ENCODE results near the gene FAM177A1. TPM values are rescaled to one million over a fixed set of nuclear protein-coding genes. Genes with fewer than 3 reads are reported as not detected.
"Not testable (repeated sequence)": the region's sequence is repeated elsewhere in the genome, so short reads cannot be mapped to it uniquely, and the experiment has no call there.

Gene FAM177A1
- total RNA-seq, 2 experiments from 2014 or later: 48.8 to 56.8 TPM

GRCh38 chr14:35042632-35043031 lies 3.4 kb upstream of the FAM177A1 start:
- intact Hi-C loops (cut with micrococcal nuclease): no loop called here
- Mint-ChIP-seq H3K4me3 (no peak overlapping the region), H3K27me3 (no peaks in the 10 kb centered on the region), H3K27ac (no peak overlapping the region), H3K36me3 (no peaks in the 10 kb centered on the region), H3K9me3 (no peaks in the 10 kb centered on the region), H3K4me1 (ENCODE audit: low read depth) (peaks cover 12% of the 10 kb centered on the region)
- POLR2A ChIA-PET: no interaction called here
- CTCF ChIA-PET: interaction anchor here (1.5 kb wide), 1 partner anchor 11 kb away, joined by 8 read pairs; no protein-coding TSS in a partner anchor
- no peak for DNase-seq

GRCh38 chr14:35043046-35043445 lies 3.0 kb upstream of the FAM177A1 start:
- Mint-ChIP-seq H3K27ac (no peak overlapping the region), H3K9me3 (no peaks in the 10 kb centered on the region), H3K36me3 (peaks cover under 1% of the 10 kb centered on the region), H3K27me3 (no peaks in the 10 kb centered on the region), H3K4me1 (ENCODE audit: low read depth) (peaks cover 16% of the 10 kb centered on the region), H3K4me3 (no peak overlapping the region)
- intact Hi-C loops (cut with micrococcal nuclease): no loop called here
- DNase-seq: no peak
- POLR2A ChIA-PET: no interaction called here
- CTCF ChIA-PET: interaction anchor here (0.8 kb wide), 1 partner anchor 366 kb away, joined by 6 read pairs; no protein-coding TSS in a partner anchor

GRCh38 chr14:35044939-35045797 lies 904 bp upstream of the FAM177A1 start:
- Mint-ChIP-seq H3K4me3 (peak overlapping the region; percentile 88), H3K4me1 (ENCODE audit: low read depth) (peaks cover 24% of the 10 kb centered on the region), H3K27me3 (no peaks in the 10 kb centered on the region), H3K27ac (peak overlapping the region; percentile 97), H3K9me3 (no peaks in the 10 kb centered on the region), H3K36me3 (peaks cover 7% of the 10 kb centered on the region)
- CTCF ChIA-PET: interaction anchor here (1.4 to 2.3 kb wide), 4 partner anchors 15 to 371 kb away, joined by 7 to 15 read pairs (median 8); partner anchors contain the start of gene SRP54
- intact Hi-C loops (cut with micrococcal nuclease): loop anchor here (2.0 kb wide), 1 partner anchor 360 kb away; the partner anchor contains the start of gene NFKBIA
- no peak for DNase-seq
- POLR2A ChIA-PET: interaction anchor here (1.4 to 2.9 kb wide), 10 partner anchors 11 to 371 kb away, joined by 4 to 41 read pairs (median 12); partner anchors contain the start of genes BAZ1A, NFKBIA, PPP2R3C and PRORP

- intact Hi-C loops (cut with micrococcal nuclease): loop anchor here (1.0 to 2.0 kb wide), 10 partner anchors 63 to 781 kb away; partner anchors contain the start of genes BAZ1A, BRMS1L, CFL2 and NFKBIA
- Mint-ChIP-seq H3K4me1 (ENCODE audit: low read depth) (peaks cover 27% of the 10 kb centered on the region), H3K4me3 (peak overlapping the region; percentile 88), H3K27ac (peak overlapping the region; percentile 97), H3K27me3 (no peaks in the 10 kb centered on the region), H3K9me3 (no peaks in the 10 kb centered on the region), H3K36me3 (peaks cover 11% of the 10 kb centered on the region)
- POLR2A ChIA-PET: interaction anchor here (1.1 to 2.9 kb wide), 13 partner anchors 11 to 371 kb away, joined by 3 to 41 read pairs (median 6); partner anchors contain the start of genes BAZ1A, NFKBIA, PPP2R3C and PRORP
- CTCF ChIA-PET: interaction anchor here (0.6 to 2.3 kb wide), 5 partner anchors 15 to 375 kb away, joined by 3 to 15 read pairs (median 7); partner anchors contain the start of gene SRP54
- DNase-seq: no peak
Observed at GRCh38 chr14:35045798-35046047, 349 bp upstream of the FAM177A1 start.

- CTCF ChIA-PET: interaction anchor here (0.9 to 2.3 kb wide), 6 partner anchors 13 to 369 kb away, joined by 3 to 15 read pairs (median 6); partner anchors contain the start of gene SRP54
- peaks cover 12% of the 10 kb centered on the region for H3K36me3 Mint-ChIP-seq
- H3K4me1 Mint-ChIP-seq (ENCODE audit: low read depth): peaks cover 30% of the 10 kb centered on the region
- H3K27ac Mint-ChIP-seq: peak overlapping the region; percentile 98
- POLR2A ChIA-PET: interaction anchor here (1.1 to 2.9 kb wide), 13 partner anchors 9 to 369 kb away, joined by 3 to 41 read pairs (median 7); partner anchors contain the start of genes BAZ1A, NFKBIA, PPP2R3C and PRORP
- H3K27me3 Mint-ChIP-seq: no peaks in the 10 kb centered on the region
- no peaks in the 10 kb centered on the region for H3K9me3 Mint-ChIP-seq
- peak overlapping the region; percentile 97 for H3K4me3 Mint-ChIP-seq
- DNase-seq: no peak
- intact Hi-C loops (cut with micrococcal nuclease): loop anchor here (1.0 to 2.0 kb wide), 9 partner anchors 65 to 780 kb away; partner anchors contain the start of genes BAZ1A, BRMS1L, CFL2 and PRORP
Observed at GRCh38 chr14:35046751-35047536, 872 bp downstream of the FAM177A1 start.

GRCh38 chr14:35047976-35048513 lies 2.0 kb downstream of the FAM177A1 start:
- intact Hi-C loops (cut with micrococcal nuclease): loop anchor here (2.0 kb wide), 5 partner anchors 117 to 779 kb away; partner anchors contain the start of genes BRMS1L, CFL2 and PSMA6
- Mint-ChIP-seq H3K9me3 (no peaks in the 10 kb centered on the region), H3K36me3 (peaks cover 12% of the 10 kb centered on the region), H3K27me3 (no peaks in the 10 kb centered on the region), H3K4me3 (peak overlapping the region; percentile 97), H3K4me1 (ENCODE audit: low read depth) (peaks cover 30% of the 10 kb centered on the region), H3K27ac (no peak overlapping the region)
- ChIA-PET CTCF (interaction anchor here (0.6 kb wide), 1 partner anchor 497 kb away, joined by 3 read pairs; no protein-coding TSS in a partner anchor), POLR2A (interaction anchor here (2.9 kb wide), 1 partner anchor 357 kb away, joined by 33 read pairs; the partner anchor contains the start of gene NFKBIA)
- no peak for DNase-seq

- POLR2A ChIA-PET: interaction anchor here (1.5 kb wide), 1 partner anchor 68 kb away, joined by 3 read pairs; the partner anchor contains the start of gene SRP54
- no peak overlapping the region for H3K4me3 Mint-ChIP-seq
- no peaks in the 10 kb centered on the region for H3K27me3 Mint-ChIP-seq
- H3K9me3 Mint-ChIP-seq: no peaks in the 10 kb centered on the region
- peaks cover 13% of the 10 kb centered on the region for H3K36me3 Mint-ChIP-seq
- intact Hi-C loops (cut with micrococcal nuclease): no loop called here
- no peak overlapping the region for H3K27ac Mint-ChIP-seq
- CTCF ChIA-PET: interaction anchor here (1.1 kb wide), 1 partner anchor 10 kb away, joined by 3 read pairs; no protein-coding TSS in a partner anchor
- DNase-seq: no peak
- peaks cover 22% of the 10 kb centered on the region for H3K4me1 Mint-ChIP-seq (ENCODE audit: low read depth)
Observed at GRCh38 chr14:35050652-35051051, 4.6 kb downstream of the FAM177A1 start.

- intact Hi-C loops (cut with micrococcal nuclease): no loop called here
- Mint-ChIP-seq H3K27me3 (no peaks in the 10 kb centered on the region), H3K9me3 (no peaks in the 10 kb centered on the region), H3K4me1 (ENCODE audit: low read depth) (peaks cover 26% of the 10 kb centered on the region), H3K4me3 (no peak overlapping the region), H3K36me3 (peaks cover 14% of the 10 kb centered on the region), H3K27ac (no peak overlapping the region)
- DNase-seq: no peak
- ChIA-PET POLR2A (interaction anchor here (1.5 kb wide), 1 partner anchor 69 kb away, joined by 3 read pairs; the partner anchor contains the start of gene SRP54), CTCF (interaction anchor here (0.6 kb wide), 1 partner anchor 261 kb away, joined by 3 read pairs; no protein-coding TSS in a partner anchor)
Observed at GRCh38 chr14:35051796-35052195, 5.7 kb downstream of the FAM177A1 start.

- no peak overlapping the region for H3K4me3 Mint-ChIP-seq
- ChIA-PET CTCF (interaction anchor here (0.6 kb wide), 1 partner anchor 8 kb away, joined by 3 read pairs; no protein-coding TSS in a partner anchor), POLR2A (no interaction called here)
- intact Hi-C loops (cut with micrococcal nuclease): no loop called here
- no peak overlapping the region for H3K27ac Mint-ChIP-seq
- H3K4me1 Mint-ChIP-seq (ENCODE audit: low read depth): peaks cover 25% of the 10 kb centered on the region
- peaks cover 15% of the 10 kb centered on the region for H3K36me3 Mint-ChIP-seq
- H3K9me3 Mint-ChIP-seq: no peaks in the 10 kb centered on the region
- no peak for DNase-seq
- H3K27me3 Mint-ChIP-seq: no peaks in the 10 kb centered on the region
Observed at GRCh38 chr14:35052637-35053036, 6.6 kb downstream of the FAM177A1 start.

- POLR2A ChIA-PET: interaction anchor here (0.6 kb wide), 1 partner anchor 862 kb away, joined by 4 read pairs; no protein-coding TSS in a partner anchor
- H3K27me3 Mint-ChIP-seq; intact Hi-C loops (cut with micrococcal nuclease); H3K4me3 Mint-ChIP-seq; H3K27ac Mint-ChIP-seq; DNase-seq; H3K9me3 Mint-ChIP-seq; H3K4me1 Mint-ChIP-seq (ENCODE audit: low read depth): not testable (repeated sequence)
- CTCF ChIA-PET: interaction anchor here (0.7 to 2.8 kb wide), 3 partner anchors 9 to 15 kb away, joined by 3 to 7 read pairs (median 3); partner anchors contain the start of gene FAM177A1
- H3K36me3 Mint-ChIP-seq: peaks cover 15% of the 10 kb centered on the region
Observed at GRCh38 chr14:35061113-35061791, 15.2 kb downstream of the FAM177A1 start.
